Right lobe of liver (tissue), 6 donors: ENCODE results near the gene KCTD2. TPM values are rescaled to one million over a fixed set of nuclear protein-coding genes. Genes with fewer than 3 reads are reported as not detected.

Experiments used
- ATAC-seq, 4 donors: fragments of 200-7000 bp; cut with Tn5 transposase; one replicate each; pipeline ENCODE4 v1.9.1; 2020; ENCODE audit warnings: mild to moderate bottlenecking in 4 of 4, moderate library complexity in 4 of 4
- DNase-seq, 3 donors: peaks; one replicate each; pipeline ENCODE4 v3.0.0-alpha.2; 2020
- H3K27ac ChIP-seq, 3 donors: fragments of 200-600 bp; one replicate each; pipeline ENCODE4 v1.8.0; 2022
- H3K27me3 ChIP-seq, 2 donors: fragments of 200-600 bp; one replicate each; pipeline ENCODE4 v1.8.0; 2022
- H3K36me3 ChIP-seq, 4 donors: fragments of 200-600 bp; sonication (generic) in 1 of 4; one replicate each; pipeline versions ENCODE4 v1.5.1 to v1.8.0; 2017 to 2022; ENCODE audit warnings: control low read depth in 1 of 4
- H3K4me1 ChIP-seq, 4 donors: fragments of 200-600 bp; sonication (generic) in 1 of 4; one replicate each; pipeline versions ENCODE4 v1.5.1 to v1.8.0; 2017 to 2022; ENCODE audit warnings: control low read depth in 1 of 4
- H3K4me3 ChIP-seq, 3 donors: fragments of 200-600 bp; one replicate each; pipeline ENCODE4 v1.8.0; 2022
- H3K9me3 ChIP-seq, 4 donors: fragments of 200-600 bp; sonication (generic) in 1 of 4; one replicate each; pipeline versions ENCODE4 v1.5.1 to v1.8.0; 2017 to 2022; ENCODE audit warnings: control low read depth in 1 of 4
- POLR2A ChIP-seq: fragments of 450-650 bp; IDR thresholded peaks from one replicate; pipeline ENCODE4 v1.6.1; 2017; ENCODE audit warnings: antibody characterized with exemption, mild to moderate bottlenecking
- WGBS: methylation state at CpG from one replicate; pipeline ENCODE4 v1.1.6; 2018; ENCODE audit warnings: low coverage, low lambda C conversion rate; ENCODE audit not compliant: insufficient coverage; ENCODE audit errors: missing lambda C conversion rate; 5-methylcytosine and 5-hydroxymethylcytosine counted together
- intact Hi-C, 2 donors: fragments of 100-400 bp; cut with DNase I; formaldehyde crosslinking; loops; one replicate each; pipeline versions ENCODE4 v1.11.2 to v1.14.1; 2022
- total RNA-seq, 6 experiments: library from RNA; depleted of rRNA in 2 of 6; stranded (reverse); fragments of >200 nt in 2 of 6; fragmentation: NEBNext Ultra II Directional in 3 of 6; extraction: Animal tissue kit (Norgen Biotek cat#: 25700) in 3 of 6; gene quantifications; one replicate each; pipeline versions ENCODE4 v1.1.0 to v1.2.4, GENCODE V29; 2016 to 2023
- TF ChIP-seq, protein P1 (sequence below), 4 donors: fragments of 200-600 bp in 3 of 4; fragments of 450-650 bp in 1 of 4; IDR thresholded peaks; one replicate each; pipeline versions ENCODE4 v1.5.1 to v1.8.0; 2016 to 2022; ENCODE audit warnings: antibody characterized with exemption in 4 of 4, mild to moderate bottlenecking in 2 of 4
- donor health status: DM: no; HTN: yes; CAD: no.
- donor health status: DM: no; HTN: no; CAD: no.
- donor health status: DM: no; HTN: no; CAD: no.
- donor health status: DM: no; HTN: yes; CAD: no.
- donor health status: DM: no; HTN: yes; CAD: no.

KCTD2 gene
- total RNA-seq, 6 experiments from 2014 or later, result 7.2 to 10.3 (median 8.1) TPM

DNA sequence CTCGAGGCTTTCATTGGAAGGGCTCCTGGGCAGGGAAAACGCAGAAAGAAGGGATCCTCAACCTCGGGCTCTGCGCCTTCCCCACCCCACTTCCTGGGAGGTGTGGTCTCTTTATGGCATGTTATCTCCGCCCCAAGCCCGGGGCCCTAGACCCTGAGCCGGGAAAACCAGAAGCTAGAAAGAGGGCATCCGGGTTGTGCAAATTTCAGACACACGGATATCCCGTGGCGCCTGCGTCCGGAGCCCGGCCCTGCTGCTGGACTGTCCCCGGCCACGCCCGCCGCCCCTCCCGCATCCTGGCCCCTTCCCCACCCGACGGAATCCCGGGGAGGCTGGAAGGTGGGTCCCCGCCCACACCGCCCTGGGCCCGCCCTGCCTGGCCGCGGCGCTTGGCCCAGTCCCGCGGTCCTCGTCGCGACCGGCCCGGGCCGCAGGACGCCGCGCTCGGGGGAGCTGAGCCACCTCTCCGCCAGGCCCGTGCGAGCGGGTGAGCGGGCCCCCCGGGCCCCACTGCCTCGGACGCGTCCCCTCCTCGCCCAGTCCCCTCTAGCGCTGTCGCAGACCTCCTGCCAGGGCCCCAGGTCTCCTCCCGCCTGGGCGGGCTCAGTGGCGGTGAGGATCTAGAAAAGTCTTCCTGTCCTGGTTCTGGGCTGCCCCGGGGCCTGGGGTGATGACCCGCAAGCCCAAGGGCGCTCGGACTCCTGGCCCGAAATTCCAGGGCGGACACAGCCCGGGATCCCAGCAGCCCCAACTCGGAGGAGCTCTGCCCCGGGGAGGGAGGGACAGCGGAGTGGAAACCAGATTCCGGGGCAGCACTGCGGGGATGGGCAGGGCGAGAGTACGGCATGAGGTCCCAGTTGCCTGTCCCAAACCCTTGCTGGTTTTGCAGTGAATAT lies 40.8 kb downstream of the KCTD2 start, which contains the start of gene SLC16A5:
SLC16A5 (plus strand) TSS at position 397 of the 896 bp plus-strand sequence. CDS start 5,683 bp downstream, outside the sequence.
- intact Hi-C loops, result no loop called here
- WGBS, result 72% methylated on average over 9 of the region's 69 CpGs
- Histone ChIP-seq H3K27me3 (no peaks in the 10 kb centered on the region), H3K9me3 (no peaks in the 10 kb centered on the region), H3K4me1 (peaks cover 0 to 59% (median 28%) of the 10 kb centered on the region in 4 donors), H3K27ac (peak within 1 kb of the TSS; percentile 47 to 76 (median 72)), H3K4me3 (peak within 1 kb of the TSS; percentile 31 to 47 (median 39)), H3K36me3 (no peaks in the 10 kb centered on the region)
- TF ChIP-seq, protein P1, sequence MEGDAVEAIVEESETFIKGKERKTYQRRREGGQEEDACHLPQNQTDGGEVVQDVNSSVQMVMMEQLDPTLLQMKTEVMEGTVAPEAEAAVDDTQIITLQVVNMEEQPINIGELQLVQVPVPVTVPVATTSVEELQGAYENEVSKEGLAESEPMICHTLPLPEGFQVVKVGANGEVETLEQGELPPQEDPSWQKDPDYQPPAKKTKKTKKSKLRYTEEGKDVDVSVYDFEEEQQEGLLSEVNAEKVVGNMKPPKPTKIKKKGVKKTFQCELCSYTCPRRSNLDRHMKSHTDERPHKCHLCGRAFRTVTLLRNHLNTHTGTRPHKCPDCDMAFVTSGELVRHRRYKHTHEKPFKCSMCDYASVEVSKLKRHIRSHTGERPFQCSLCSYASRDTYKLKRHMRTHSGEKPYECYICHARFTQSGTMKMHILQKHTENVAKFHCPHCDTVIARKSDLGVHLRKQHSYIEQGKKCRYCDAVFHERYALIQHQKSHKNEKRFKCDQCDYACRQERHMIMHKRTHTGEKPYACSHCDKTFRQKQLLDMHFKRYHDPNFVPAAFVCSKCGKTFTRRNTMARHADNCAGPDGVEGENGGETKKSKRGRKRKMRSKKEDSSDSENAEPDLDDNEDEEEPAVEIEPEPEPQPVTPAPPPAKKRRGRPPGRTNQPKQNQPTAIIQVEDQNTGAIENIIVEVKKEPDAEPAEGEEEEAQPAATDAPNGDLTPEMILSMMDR (IDR thresholded peaks at IDR 0.05), result no peak
- no peak for TF ChIP-seq POLR2A
- ATAC-seq (peak; percentile 27 to 73 (median 42)), DNase-seq (peak; percentile 84 to 85 (median 85))

DNA sequence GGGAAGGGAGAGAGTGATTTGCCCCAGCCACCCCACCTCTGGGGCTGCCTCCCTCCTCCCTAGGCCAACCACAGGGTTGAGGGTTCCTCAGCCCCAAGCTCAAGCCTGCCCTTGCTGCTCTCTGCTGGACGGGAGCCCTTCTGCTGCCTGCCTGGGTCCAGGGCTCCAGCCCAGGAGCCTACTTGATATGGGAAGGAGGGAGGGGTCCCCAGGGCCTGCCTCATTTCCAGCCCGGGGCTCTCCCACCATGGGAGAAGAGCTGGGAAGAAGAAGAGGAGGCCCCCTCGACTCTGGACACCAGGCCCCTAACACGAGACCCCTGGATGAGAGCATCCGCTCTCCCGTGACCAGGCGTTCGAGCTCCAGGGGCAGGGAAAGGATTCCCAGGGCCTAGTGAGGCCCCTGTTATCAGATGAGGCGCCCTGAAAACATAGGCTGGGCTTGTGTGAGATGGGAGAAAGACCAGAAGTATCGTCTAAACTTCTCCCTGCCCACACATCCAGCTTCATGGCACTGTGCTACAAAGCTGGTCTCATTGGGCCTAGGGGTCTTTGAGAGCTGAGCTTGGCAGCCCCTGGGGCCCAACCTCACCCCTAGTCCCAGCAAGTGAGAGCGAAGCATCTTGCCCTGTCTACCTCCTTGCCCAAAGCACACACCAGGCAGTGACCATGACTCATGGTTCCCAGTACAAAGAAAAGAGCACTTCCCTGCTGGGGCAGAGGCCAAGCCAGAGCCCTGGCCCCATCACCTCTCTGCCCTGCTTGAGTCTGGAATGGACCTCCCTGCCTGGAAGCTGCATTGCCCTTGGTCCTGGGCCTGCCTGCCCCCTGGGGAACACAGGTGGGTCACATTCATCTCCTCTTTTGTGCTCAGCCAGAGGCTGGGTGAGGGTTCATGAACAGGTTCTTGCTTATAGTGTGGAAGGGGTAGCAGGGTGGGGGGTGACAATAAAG lies 41.7 kb downstream of the KCTD2 start:
- peaks cover 0 to 49% (median 23%) of the 10 kb centered on the region in 4 donors for H3K4me1 ChIP-seq
- ATAC-seq, result peak in 2 of 4 donors; percentile 4 to 40
- peak overlapping the region; percentile 47 to 76 (median 72) for H3K27ac ChIP-seq
- no peak for TF ChIP-seq POLR2A
- TF ChIP-seq, protein P1 (IDR thresholded peaks at IDR 0.05), result no peak
- intact Hi-C loops, result no loop called here
- 67% methylated on average over 3 of the region's 11 CpGs for WGBS
- H3K27me3 ChIP-seq, result no peaks in the 10 kb centered on the region
- peak overlapping the region; percentile 31 to 47 (median 39) for H3K4me3 ChIP-seq
- H3K36me3 ChIP-seq, result no peaks in the 10 kb centered on the region
- no peaks in the 10 kb centered on the region for H3K9me3 ChIP-seq
- peak in 1 of 3 donors; percentile 63 for DNase-seq

GRCh38 chr17:75090871-75091854 lies 44.1 kb downstream of the KCTD2 start:
- Histone ChIP-seq H3K27ac (peak overlapping the region in 2 of 3 donors; percentile 11 to 28), H3K4me3 (no peak overlapping the region), H3K27me3 (no peaks in the 10 kb centered on the region), H3K4me1 (peaks cover 0 to 30% (median 12%) of the 10 kb centered on the region in 4 donors), H3K9me3 (no peaks in the 10 kb centered on the region), H3K36me3 (no peaks in the 10 kb centered on the region)
- intact Hi-C loops, result no loop called here
- ATAC-seq, result peak; percentile 36 to 64 (median 62)
- DNase-seq, result peak; percentile 68 to 84 (median 83)
- WGBS, result 54% methylated on average over 17 of the region's 19 CpGs
- TF ChIP-seq, protein P1 (IDR thresholded peaks at IDR 0.05), result no peak
- no peak for TF ChIP-seq POLR2A
